NCI-H1930 (cell line): Measurements from ENCODE around the gene DPPA5.
"Not testable (repeated sequence)": the region's sequence is repeated elsewhere in the genome, so short reads cannot be mapped to it uniquely, and the experiment has no call there.

Source experiments
- DNase-seq, 2 experiments: peaks; one replicate each; lab custom pipeline; 2025; lab: John Stamatoyannopoulos, UW

The DPPA5 gene

DNA sequence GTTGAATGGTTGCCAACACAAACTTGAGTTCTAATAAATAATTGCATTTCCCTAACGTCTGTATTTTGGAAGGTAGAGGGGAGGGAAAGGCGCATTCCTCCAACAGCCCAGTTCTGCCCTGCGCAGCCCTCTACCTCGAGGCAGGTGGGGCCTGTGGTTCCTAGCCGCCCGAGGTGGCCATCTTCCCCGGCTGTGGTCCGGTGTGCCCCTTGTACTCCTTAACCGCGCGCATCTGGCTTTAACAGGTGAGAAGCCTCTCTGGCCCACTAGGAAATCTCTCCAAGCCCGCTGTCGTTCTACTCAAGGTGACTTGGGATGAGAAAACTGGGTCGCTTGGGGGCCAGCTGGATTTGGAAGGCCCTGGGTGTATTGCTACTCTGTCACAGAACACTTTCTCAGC, 10.0 kb upstream of the DPPA5 start:
- DNase-seq, result no peak

DNA sequence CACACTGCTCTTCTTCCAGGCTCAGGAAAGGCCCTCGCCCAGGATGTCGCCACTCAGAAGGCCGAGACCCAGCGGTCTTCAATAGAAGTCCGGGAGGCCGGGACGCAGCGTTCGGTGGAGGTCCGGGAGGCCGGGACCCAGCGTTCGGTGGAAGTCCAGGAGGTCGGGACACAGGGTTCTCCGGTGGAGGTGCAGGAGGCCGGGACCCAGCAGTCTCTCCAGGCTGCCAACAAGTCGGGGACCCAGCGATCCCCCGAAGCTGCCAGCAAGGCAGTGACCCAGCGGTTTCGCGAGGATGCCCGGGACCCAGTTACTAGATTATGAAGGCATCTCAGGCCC, 9.4 kb upstream of the DPPA5 start:
- DNase-seq, result no peak

DNA sequence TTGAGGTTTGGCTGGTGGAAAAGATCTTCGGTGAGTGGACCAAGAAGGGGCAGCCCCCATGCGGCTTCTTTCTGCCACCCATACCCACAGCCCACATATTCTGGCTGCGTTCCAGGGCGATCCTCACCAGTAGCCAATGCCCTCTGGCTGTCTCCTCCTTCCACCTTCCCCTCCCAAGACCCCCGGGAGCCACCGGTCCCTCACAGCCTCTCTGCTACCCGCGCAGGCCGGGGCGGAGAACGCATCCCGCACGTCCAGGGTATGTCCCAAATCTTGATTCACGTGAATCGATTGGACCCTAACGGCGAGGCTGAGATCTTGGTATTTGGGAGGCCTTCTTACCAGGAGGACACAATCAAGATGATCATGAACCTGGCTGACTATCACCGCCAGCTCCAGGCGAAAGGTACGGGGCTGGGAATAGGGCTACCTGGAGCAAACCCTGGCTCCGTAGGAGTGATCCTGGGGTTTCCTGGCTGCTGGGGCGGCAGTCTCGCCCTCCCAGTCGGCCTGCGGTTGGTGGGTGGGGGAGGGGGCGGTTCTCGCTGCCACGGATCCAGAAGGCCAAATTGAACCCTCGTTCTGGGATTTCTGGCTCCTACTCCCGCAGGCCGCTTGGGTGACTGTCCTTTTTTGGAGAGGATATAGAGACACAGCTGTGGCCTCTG, 8.9 kb upstream of the DPPA5 start:
- DNase-seq, result no peak

DNA sequence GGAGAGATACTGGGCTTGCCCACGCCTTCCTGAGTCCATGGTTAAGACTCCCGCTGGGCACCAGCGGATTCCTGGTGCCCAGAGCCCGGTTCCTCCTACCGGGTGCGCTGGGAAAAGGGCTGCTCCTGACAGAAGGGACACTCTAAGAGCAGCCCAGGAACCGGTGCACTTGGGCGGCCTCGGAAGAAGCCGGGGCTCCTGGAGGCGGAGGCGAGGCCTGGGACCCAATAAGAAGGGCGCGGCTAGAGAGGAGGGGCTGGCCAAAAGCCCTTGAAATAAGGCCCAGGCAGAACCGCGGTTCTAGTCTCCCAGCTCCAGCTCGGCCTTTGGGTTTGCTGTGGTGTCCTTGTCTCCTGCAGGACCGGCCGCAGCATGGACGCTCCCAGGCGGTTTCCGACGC, 8.3 kb upstream of the DPPA5 start, which contains the start of gene KHDC3L:
KHDC3L (plus strand) TSS at position 301 of the 400 bp plus-strand sequence; CDS start at position 373, 72 bp downstream.
- DNase-seq, result no peak

DNA sequence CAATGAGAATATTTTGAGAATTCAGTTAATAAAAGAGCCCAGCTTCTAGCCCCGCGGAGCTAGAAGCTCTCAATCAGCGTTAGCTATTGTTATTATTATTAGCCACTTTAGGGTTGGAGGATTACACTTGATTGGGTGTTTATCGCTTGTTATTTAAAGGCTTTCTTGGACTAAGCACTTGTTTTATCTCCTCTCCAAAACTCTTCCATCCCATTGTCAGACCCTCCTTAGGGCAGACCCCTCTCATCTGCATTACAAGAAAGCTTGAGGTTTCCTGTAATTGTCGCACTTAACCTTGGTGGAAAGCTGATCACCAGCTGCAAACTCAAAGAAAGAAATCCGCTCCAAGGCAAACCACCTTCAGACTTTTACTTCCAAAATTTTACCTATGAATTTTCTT, 4.8 kb downstream of the DPPA5 start:
- no peak for DNase-seq

DNA sequence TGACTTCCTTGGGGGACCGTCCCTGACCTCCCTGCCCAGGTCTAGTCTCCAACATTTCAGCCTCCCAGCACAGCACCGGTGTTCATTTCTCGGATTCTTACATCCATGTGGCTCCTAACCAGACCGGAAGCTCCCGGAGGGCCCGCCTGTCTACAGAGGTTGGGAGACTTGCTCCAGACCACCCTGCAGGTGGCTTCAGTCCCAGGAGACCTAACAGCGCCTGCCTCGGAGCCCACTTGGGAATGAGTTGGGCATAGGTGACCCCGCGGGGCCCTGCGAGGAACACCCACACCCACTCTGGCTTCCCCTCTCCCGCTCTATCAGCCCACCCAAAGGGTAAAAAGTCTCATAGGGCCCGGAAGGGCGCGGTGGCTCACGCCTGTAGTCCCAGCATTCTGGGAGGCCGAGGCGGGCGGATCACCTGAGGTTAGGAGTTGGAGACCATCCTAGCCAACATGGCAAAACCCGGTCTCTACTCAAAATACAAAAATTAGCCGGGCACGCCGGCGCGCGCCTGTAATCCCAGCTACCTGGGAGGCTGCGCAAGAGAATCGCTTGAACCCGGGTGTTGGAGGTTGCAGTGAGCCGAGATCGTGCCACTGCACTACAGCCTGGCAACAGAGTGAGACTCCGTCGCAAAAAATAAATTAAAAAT, 5.4 kb downstream of the DPPA5 start:
- DNase-seq, result no peak

DNA sequence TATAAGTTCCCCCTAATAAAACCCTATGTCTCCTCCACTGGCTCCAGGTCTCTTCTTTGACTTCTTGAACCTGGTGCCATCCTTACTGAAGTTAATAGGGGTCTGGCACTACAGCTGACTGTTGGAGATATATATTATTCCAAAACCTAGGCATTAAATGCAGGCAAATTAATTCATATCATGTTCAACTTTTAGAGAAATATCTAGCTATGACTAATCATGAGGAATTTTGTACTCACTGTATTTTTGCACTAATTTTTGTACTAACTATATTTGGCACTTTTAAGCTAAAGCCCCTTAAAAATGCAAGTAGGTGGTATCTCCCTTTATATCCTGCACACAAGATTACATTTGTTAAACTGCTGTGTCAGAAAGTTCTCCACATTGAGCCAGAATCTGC, 10.9 kb downstream of the DPPA5 start:
- DNase-seq, result no peak

DNA sequence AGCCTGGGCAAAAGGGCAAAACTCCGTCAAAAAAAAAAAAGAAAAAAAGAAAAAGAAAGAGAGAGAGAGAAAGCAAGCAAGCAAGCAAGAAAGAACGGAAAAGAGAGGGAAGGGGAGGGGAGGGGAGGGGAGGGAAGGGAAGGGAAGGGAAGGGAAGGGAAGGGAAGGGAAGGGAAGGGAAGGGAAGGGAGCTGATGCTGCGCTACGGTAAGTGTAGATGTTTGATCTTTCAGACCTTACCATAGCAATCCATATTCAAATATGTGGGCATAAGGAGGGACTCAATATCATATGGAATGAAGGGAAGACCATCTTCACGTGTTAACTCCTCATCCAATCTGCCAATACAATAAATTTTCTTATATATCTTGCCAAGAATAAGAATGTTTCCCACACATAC, 11.9 kb downstream of the DPPA5 start:
- DNase-seq, result no peak

DNA sequence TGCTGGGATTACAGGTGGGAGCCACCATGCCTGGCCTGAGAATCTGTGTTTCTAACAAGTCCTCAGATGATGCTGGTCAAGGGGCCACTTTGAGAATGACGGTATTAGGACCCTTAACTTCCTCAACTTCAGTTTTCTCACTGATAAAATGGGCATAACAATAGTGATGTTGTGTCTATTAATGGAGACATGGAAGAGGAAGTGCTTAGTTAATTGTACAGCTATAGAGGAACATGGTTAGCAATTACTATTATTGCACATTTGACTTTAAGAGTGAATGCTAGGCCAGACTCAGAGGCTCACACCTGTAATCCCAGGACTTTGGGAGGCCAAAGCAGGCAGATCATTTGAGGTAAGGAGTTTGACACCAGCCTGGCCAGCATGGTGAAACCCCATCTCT, 12.7 kb downstream of the DPPA5 start:
- no peak for DNase-seq

DNA sequence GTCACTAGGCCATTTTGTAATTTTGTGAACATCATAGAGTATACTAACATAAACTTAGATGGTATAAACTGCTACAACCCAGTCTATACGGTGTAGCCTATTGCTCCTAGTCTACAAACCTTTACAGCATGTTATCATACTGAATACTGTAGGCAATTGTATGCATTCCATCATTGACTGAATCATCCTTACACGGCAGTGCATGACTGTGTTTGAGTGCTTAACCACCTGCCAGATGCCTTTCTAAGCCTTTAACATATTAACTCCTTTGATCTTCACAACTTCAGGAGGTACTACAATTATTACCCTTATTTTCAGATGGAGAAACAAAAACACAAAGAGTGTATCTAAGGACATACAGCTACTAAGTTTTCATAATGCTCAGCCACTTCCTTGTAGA, 14.0 kb downstream of the DPPA5 start:
- no peak for DNase-seq

DNA sequence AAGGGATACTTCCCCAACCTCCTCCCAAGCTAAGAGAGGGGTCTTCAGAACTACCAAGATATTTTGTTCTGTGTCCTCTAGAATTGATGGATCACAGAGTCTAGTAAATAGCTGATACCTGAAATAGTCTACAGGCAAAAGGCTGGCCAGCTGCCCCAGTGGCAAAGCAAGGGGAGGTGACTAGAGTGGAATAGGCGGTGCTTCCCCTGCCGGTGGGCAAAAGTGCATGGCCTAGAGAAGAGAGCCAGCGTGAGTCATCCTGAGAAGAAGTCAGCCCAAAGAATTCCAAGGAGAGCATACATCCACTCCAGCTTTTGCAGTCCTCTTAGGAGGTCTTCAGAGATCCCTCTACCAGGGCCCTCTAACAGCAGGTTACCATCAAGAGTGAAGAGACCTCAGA, 14.7 kb downstream of the DPPA5 start:
- no peak for DNase-seq

DNA sequence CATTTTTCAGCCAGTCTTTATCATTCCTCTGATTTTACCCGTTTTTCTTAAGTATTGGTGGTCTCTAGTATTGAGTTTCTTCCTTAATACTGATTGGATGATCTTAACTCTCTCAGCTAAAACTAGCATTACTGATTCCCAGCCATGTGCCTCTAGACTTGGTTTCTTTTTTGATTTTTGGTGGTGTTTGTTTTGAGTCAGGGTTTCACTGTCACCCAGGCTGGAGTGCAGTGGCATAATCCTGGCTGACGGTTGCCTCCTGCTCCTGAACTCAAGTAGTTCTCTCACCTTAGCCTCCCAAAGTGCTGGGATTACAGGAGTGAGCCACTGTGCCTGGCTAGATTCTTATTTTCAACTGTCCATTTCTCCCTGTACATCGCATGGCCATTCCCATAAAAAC, 24.9 kb downstream of the DPPA5 start:
- DNase-seq, result no peak

DNA sequence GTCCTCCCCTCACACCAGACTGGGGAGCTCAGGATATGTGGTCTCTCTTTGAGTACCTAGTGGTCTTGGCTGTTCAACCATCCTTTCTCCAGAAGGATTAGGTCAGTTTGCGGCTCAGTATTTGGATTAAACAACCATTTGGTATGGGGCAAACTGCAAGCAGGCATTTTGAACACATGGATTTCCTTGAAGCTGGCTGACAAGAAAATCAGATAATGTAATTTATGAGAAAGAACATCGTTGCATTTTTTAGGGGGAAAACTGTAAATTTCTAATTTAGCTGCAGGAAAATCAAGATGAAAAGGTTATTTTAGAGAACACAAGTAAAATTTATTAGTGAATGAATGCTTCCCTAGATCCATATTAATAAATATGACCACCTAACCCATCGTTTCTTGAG, 25.3 kb downstream of the DPPA5 start:
- DNase-seq, result no peak

DNA sequence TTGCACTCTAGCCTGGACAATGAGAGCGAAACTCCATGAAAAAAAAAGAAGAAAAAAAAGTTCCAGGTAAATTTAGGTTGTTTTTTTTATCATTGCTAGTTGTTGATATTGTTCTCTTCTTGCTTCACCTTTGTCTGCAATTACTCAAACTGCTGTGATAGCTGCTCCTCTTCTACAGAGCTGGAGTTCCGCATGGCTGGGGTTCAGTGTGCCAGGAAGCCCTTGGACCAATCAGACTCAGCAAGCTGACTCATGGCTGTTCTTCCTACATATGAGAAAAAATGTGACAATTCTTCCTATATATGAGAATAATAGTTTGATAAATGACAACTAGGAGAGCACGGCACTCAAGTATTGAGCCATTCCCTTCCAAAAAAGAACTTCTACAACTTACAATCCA, 28.4 kb downstream of the DPPA5 start:
- no peak for DNase-seq

DNA sequence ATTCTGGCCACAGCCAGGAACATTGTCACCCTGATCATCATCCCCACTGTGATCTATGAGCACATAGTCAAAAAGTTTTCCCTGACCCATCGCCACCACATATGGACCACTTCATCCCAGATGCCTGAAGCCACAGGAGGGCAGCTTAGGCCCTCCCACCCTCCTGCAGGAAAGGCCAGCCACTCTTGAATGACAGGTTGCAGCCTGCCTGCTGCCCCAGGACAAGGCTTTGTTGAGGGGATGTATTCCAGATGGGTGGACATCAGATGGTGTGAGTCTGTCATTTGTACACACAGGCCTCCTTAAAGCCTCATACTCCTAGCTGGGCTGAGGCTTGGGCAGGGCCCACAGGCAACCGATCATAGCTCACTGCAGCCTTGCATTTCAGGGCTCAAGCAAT, 30.8 kb downstream of the DPPA5 start:
- no peak for DNase-seq

DNA sequence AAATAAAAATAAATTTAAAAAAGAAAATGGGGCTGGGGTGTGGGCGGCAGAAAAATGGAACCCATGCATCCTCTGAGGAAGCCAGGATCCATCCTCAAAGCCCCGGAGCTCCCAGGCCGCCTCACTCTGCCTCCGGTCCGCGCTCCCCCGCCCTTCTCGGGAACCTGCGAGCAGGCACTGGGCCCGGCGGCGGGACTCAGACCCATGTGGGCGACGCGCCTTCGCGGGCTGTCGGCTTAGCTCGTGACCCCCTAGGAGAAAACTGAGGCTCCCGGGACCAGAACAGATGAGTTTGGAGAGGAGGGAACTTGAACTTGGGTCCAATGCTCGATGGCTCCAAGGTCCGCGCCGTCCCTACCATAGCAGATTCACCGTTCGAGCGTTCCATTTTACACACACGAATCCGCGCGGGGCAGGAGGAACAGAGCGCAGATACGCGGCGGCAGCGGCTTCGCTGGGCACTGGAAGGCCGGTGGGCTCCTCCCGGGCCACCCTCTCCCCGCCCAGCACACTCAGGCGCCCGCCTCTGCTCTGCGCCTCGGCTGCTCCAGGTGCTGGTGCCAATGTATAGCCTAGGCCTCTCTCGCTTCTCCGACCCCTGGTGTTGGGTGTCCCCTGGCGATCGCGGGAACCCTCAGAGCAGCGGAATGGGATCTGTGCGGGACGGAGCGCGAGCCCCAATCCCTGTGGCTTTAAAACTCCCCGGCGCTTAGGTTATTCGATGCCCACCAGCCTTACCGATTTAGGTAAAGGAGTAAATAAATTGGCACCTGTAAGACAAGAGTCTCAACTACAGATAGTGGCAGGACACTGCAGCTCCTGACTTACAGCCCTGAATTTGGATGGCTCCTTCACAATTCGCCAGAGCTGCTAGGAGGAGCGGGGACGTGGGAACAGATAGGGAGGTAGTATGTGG, 39.2 kb downstream of the DPPA5 start:
- no peak for DNase-seq

DNA sequence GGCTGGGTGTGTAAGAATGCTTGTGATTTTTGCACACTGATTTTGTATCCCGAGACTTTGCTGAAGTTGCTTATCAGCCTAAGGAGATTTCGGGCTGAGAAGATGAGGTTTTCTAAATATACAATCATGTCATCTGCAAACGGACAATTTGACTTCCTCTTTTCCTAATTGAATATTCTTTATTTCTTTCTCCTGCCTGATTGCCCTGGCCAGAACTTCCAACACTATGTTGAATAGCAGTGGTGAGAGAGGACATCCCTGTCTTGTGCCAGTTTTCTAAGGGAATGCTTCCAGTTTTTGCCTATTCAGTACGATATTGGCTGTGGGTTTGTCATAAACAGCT, 43.6 kb downstream of the DPPA5 start:
- not testable (repeated sequence) for DNase-seq

DNA sequence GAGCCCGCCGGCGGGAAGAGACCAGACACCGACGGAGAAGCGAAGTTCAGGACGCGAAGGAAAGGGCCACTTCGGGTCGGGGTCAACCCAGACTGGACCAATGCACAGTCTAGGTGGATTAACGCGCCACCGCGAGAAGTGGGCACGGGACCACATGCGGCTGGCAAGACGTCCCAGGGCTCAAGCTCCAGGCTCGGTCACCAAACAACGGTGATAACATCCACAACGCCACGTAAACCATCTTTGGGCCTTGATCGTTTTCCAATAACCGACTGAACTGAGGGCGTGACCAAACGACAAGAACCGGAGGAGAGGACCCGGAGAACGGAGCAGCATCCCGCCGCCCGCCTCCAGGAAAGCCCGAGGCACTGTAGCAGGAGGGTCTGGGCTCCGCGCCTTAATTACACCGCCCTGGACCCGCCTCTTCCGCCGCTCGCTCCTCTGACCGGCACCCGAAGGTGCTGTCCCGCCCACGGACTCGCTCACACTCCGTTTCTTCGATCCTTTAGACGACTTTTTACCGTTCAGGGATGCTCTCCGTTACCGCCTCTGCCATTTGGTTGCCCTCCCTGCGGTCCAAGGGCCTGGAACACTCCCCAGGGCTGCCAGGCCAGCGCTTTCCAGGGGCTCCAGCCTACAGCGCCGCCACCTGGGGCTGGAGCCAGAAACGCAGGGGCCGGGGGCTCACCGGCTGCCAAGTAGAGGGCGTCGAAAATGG, 44.1 kb downstream of the DPPA5 start:
- DNase-seq, result peak; percentile 60 to 65

DNA sequence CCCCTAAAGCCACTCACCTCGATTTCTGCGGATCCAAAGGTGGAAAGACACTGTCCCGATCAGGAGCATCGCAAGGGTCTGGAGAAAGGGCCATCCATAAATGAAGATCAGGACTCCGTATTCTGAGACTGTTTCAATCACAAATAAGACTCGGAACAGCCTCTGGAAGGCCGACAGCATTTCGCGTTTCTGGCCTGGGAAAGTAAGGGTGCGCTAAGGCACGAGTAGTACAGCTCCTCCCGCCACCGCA, 44.6 kb downstream of the DPPA5 start:
- DNase-seq, result peak; percentile 36 to 49

DNA sequence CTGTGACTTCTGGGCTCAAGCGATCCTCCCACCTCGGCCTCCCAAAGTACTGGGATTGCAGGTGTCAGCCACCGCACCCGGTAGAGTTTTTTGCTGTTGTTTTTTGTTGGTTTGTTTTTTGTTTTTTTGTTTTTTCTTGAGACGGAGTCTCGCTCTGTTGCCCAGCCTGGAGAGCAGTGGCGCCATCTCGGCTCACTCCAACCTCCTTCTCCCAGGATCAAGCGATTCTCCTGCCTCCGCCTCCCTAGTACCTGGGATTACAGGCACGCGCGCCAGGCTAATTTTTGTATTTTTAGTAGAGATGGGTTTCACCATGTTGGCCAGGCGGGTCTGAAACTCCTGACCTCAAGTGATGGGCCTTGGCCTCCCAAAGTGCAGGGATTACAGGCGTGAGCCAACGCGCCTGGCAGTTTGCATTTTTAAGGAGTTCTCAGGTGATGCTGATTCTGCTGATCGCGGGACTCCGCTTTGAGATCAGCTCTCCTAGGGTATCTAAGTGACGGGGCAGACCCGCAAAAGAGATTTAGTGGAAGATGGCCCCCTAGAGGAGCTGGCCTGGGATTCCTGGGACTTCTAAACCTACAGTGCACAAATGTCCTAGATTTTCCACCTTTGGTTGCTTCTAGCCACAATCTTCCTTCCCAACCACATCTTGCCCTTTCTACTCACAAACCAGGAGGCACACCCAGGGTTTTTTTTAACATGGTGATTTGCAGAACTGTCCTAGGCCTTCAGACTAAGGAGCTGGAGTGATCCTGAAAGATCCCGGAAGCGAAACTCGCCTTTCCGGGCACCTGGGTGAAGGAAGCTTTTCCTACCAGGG, 45.2 kb downstream of the DPPA5 start:
- DNase-seq, result peak; percentile 55 to 57

DNA sequence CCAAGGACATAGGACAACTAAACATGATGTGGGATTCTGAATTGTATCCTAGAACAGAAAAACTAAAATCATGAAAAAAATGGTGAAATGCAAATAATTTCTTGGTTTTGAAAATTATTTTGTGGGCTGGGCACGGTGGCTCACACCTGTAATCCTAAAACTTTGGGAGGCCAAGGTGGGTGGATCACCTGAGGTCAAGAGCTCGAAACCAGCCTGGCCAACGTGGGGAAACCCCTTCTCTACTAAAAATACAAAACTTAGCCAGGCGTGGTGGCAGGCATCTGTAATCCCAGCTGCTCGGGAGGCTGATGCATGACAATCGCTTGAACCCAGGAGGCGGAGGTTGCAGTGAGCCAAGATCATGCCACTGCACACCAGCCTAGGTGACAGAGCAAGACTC, 50.3 kb downstream of the DPPA5 start:
- DNase-seq, result not testable (repeated sequence)
